ENCODE measurements around the gene SPAG4.

SPAG4 gene

DNA sequence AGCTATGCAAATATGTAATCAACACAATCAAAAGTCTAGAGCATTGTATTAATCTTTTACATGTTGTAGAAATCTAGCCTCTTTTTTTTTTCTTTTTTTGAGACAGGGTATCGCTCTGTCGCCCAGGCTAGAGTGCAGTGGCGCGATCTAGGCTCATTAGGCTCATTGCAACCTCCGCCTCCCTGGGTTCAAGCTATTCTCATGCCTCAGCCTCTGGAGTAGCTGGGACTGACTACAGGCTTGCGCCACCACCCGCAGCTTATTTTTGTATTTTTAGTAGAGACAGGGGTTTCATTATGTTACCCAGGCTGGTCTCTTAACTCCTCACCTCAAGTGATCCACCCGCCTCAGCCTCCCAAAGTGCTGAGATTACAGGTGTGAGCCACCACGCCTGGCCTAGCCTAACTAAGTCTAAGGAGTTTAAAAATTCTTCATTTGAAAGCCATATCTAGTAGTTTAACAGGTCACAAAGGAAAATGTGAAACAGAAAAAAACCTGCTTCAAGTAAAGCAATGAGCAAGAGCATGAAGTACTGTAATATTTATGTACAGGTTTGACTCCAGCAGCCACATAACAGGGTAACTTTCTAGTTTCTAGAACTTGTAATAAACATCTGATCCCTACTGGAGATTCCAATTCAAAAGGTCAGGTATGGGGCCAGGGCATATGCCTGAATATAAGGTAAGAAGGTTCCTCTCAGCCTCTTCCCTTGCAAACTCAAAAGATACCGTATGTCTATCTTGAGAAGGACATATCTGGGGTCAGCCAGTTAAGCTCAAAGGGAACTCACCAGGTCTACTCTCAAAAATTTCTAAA lies 44.7 kb downstream of the SPAG4 start:
- Histone ChIP-seq H3K4me2 (ENCODE audit: low read length) (no peak overlapping the region), H3K79me1 (ENCODE audit: low read length) (peaks cover 11% of the 10 kb centered on the region), H4K12ac (ENCODE audit: low read depth, low read length) (no peak overlapping the region), H2AFZ (ENCODE audit: insufficient read depth, low read length, poor library complexity) (no peak overlapping the region), H2AK5ac (ENCODE audit: low read length) (no peak overlapping the region), H2BK12ac (ENCODE audit: low read length) (no peak overlapping the region), H3K9ac (ENCODE audit: low read length) (no peak overlapping the region), H4K8ac (ENCODE audit: low read depth, low read length) (no peak overlapping the region), H3K36me3 (ENCODE audit: control insufficient read depth in 1 of 2, insufficient read depth in 2 of 2, low read length in 2 of 2) (peaks cover 3 to 5% of the 10 kb centered on the region in 2 experiments), H3K9me3 (ENCODE audit: insufficient read depth, low read depth, low read length) (no peaks in the 10 kb centered on the region), H3K23ac (ENCODE audit: low read length) (no peak overlapping the region), H3K4me3 (ENCODE audit: low read depth, low read length) (no peak overlapping the region), H3K79me2 (ENCODE audit: control insufficient read depth, insufficient read depth, low read length, poor library complexity) (peaks cover 23% of the 10 kb centered on the region), H3K14ac (ENCODE audit: low read length) (no peak overlapping the region), H4K91ac (ENCODE audit: low read depth, low read length) (no peak overlapping the region), H2BK120ac (ENCODE audit: insufficient read depth, low read length, poor library complexity) (no peak overlapping the region), H3K27me3 (ENCODE audit: insufficient read depth, low read length) (no peaks in the 10 kb centered on the region), H3K4ac (ENCODE audit: low read depth, low read length) (peak overlapping the region; percentile 97), H2BK5ac (ENCODE audit: low read depth, low read length, poor library complexity) (no peak overlapping the region), H3K27ac (ENCODE audit: low read depth, low read length) (no peak overlapping the region), H3K18ac (ENCODE audit: low read length) (no peak overlapping the region), H3K4me1 (ENCODE audit: control insufficient read depth in 1 of 2, insufficient read depth in 2 of 2, low read length in 2 of 2) (peaks cover 4 to 5% of the 10 kb centered on the region in 2 experiments)
- DNase-seq, result peak; percentile 50 to 54
- no CpG with 5 or more reads among the region's 10 CpGs for WGBS (ENCODE audit: extremely low coverage, insufficient coverage, insufficient read length)

GRCh38 chr20:35661053-35661452 lies 45.4 kb downstream of the SPAG4 start:
- Histone ChIP-seq H3K14ac (ENCODE audit: low read length) (no peak overlapping the region), H3K79me2 (ENCODE audit: control insufficient read depth, insufficient read depth, low read length, poor library complexity) (peaks cover 23% of the 10 kb centered on the region), H3K27ac (ENCODE audit: low read depth, low read length) (no peak overlapping the region), H3K23ac (ENCODE audit: low read length) (no peak overlapping the region), H2BK5ac (ENCODE audit: low read depth, low read length, poor library complexity) (no peak overlapping the region), H3K4ac (ENCODE audit: low read depth, low read length) (no peak overlapping the region), H3K9me3 (ENCODE audit: insufficient read depth, low read depth, low read length) (no peaks in the 10 kb centered on the region), H3K18ac (ENCODE audit: low read length) (no peak overlapping the region), H2BK12ac (ENCODE audit: low read length) (no peak overlapping the region), H3K4me3 (ENCODE audit: low read depth, low read length) (no peak overlapping the region), H3K36me3 (ENCODE audit: control insufficient read depth in 1 of 2, insufficient read depth in 2 of 2, low read length in 2 of 2) (peaks cover 3 to 5% of the 10 kb centered on the region in 2 experiments), H3K4me1 (ENCODE audit: control insufficient read depth in 1 of 2, insufficient read depth in 2 of 2, low read length in 2 of 2) (peaks cover 4 to 5% of the 10 kb centered on the region in 2 experiments), H2AFZ (ENCODE audit: insufficient read depth, low read length, poor library complexity) (no peak overlapping the region), H3K27me3 (ENCODE audit: insufficient read depth, low read length) (no peaks in the 10 kb centered on the region), H3K9ac (ENCODE audit: low read length) (no peak overlapping the region), H2BK120ac (ENCODE audit: insufficient read depth, low read length, poor library complexity) (no peak overlapping the region), H3K4me2 (ENCODE audit: low read length) (peak overlapping the region; percentile 27), H4K8ac (ENCODE audit: low read depth, low read length) (no peak overlapping the region), H2AK5ac (ENCODE audit: low read length) (no peak overlapping the region), H4K91ac (ENCODE audit: low read depth, low read length) (no peak overlapping the region), H3K79me1 (ENCODE audit: low read length) (peaks cover 11% of the 10 kb centered on the region), H4K12ac (ENCODE audit: low read depth, low read length) (no peak overlapping the region)
- DNase-seq, result peak in 1 of 2 donors; percentile 82
- no CpG with 5 or more reads among the region's 2 CpGs for WGBS (ENCODE audit: extremely low coverage, insufficient coverage, insufficient read length)

DNA sequence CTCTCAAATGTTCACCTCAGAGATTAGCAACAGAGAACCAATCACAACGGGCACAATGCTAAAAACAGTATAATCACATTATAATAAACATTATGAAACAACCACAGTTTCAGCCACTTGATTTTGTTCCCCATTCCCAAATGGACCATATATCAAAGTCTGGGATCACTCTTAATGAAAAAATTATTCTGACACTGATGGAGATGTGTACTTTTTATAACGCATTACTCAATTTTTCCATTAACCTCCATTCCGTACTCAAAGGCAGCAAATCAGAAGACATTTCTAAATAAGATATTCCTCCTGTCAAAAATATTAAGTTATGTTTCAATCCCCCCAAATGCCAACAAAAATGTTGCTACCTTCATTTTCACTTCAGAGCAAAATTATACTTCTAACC lies 46.3 kb downstream of the SPAG4 start:
- no CpG with 5 or more reads among the region's 3 CpGs for WGBS (ENCODE audit: extremely low coverage, insufficient coverage, insufficient read length)
- Histone ChIP-seq H3K79me2 (ENCODE audit: control insufficient read depth, insufficient read depth, low read length, poor library complexity) (peaks cover 23% of the 10 kb centered on the region), H2AFZ (ENCODE audit: insufficient read depth, low read length, poor library complexity) (no peak overlapping the region), H4K12ac (ENCODE audit: low read depth, low read length) (no peak overlapping the region), H3K9me3 (ENCODE audit: insufficient read depth, low read depth, low read length) (no peaks in the 10 kb centered on the region), H3K23ac (ENCODE audit: low read length) (no peak overlapping the region), H3K4ac (ENCODE audit: low read depth, low read length) (no peak overlapping the region), H2BK120ac (ENCODE audit: insufficient read depth, low read length, poor library complexity) (no peak overlapping the region), H2BK5ac (ENCODE audit: low read depth, low read length, poor library complexity) (no peak overlapping the region), H3K79me1 (ENCODE audit: low read length) (peaks cover 11% of the 10 kb centered on the region), H3K9ac (ENCODE audit: low read length) (no peak overlapping the region), H3K18ac (ENCODE audit: low read length) (no peak overlapping the region), H3K27ac (ENCODE audit: low read depth, low read length) (no peak overlapping the region), H3K27me3 (ENCODE audit: insufficient read depth, low read length) (no peaks in the 10 kb centered on the region), H4K8ac (ENCODE audit: low read depth, low read length) (no peak overlapping the region), H3K4me2 (ENCODE audit: low read length) (no peak overlapping the region), H3K4me1 (ENCODE audit: control insufficient read depth in 1 of 2, insufficient read depth in 2 of 2, low read length in 2 of 2) (peaks cover 4 to 5% of the 10 kb centered on the region in 2 experiments), H3K14ac (ENCODE audit: low read length) (no peak overlapping the region), H3K4me3 (ENCODE audit: low read depth, low read length) (no peak overlapping the region), H4K91ac (ENCODE audit: low read depth, low read length) (no peak overlapping the region), H3K36me3 (ENCODE audit: control insufficient read depth in 1 of 2, insufficient read depth in 2 of 2, low read length in 2 of 2) (peaks cover 0 to 2% of the 10 kb centered on the region in 2 experiments), H2BK12ac (ENCODE audit: low read length) (no peak overlapping the region), H2AK5ac (ENCODE audit: low read length) (no peak overlapping the region)
- no peak for DNase-seq

GRCh38 chr20:35662551-35662950 lies 46.9 kb downstream of the SPAG4 start:
- no peak overlapping the region for H2AFZ ChIP-seq (ENCODE audit: insufficient read depth, low read length, poor library complexity)
- H3K27me3 ChIP-seq (ENCODE audit: insufficient read depth, low read length), result no peaks in the 10 kb centered on the region

More at GRCh38 chr20:35662551-35662950, 46.9 kb downstream of the SPAG4 start:
- H3K18ac ChIP-seq (ENCODE audit: low read length), result no peak overlapping the region
- no peak overlapping the region for H2BK12ac ChIP-seq (ENCODE audit: low read length)
- no peak overlapping the region for H3K27ac ChIP-seq (ENCODE audit: low read depth, low read length)
- no peak overlapping the region for H2BK5ac ChIP-seq (ENCODE audit: low read depth, low read length, poor library complexity)
- H2AK5ac ChIP-seq (ENCODE audit: low read length), result no peak overlapping the region
- H3K4me2 ChIP-seq (ENCODE audit: low read length), result peak overlapping the region; percentile 53
- WGBS (ENCODE audit: extremely low coverage, insufficient coverage, insufficient read length), result no CpG with 5 or more reads among the region's 2 CpGs
- DNase-seq, result no peak
- no peak overlapping the region for H3K23ac ChIP-seq (ENCODE audit: low read length)
- peak overlapping the region; percentile 77 for H3K4ac ChIP-seq (ENCODE audit: low read depth, low read length)
- H3K79me2 ChIP-seq (ENCODE audit: control insufficient read depth, insufficient read depth, low read length, poor library complexity), result peaks cover 23% of the 10 kb centered on the region
- H4K12ac ChIP-seq (ENCODE audit: low read depth, low read length), result no peak overlapping the region
- H3K14ac ChIP-seq (ENCODE audit: low read length), result no peak overlapping the region
- no peak overlapping the region for H3K9ac ChIP-seq (ENCODE audit: low read length)
- H2BK120ac ChIP-seq (ENCODE audit: insufficient read depth, low read length, poor library complexity), result no peak overlapping the region
- H4K8ac ChIP-seq (ENCODE audit: low read depth, low read length), result no peak overlapping the region
- peaks cover 0 to 2% of the 10 kb centered on the region in 2 experiments for H3K36me3 ChIP-seq (ENCODE audit: control insufficient read depth in 1 of 2, insufficient read depth in 2 of 2, low read length in 2 of 2)
- H3K9me3 ChIP-seq (ENCODE audit: insufficient read depth, low read depth, low read length), result no peaks in the 10 kb centered on the region
- no peak overlapping the region for H3K4me3 ChIP-seq (ENCODE audit: low read depth, low read length)
- peaks cover 4 to 5% of the 10 kb centered on the region in 2 experiments for H3K4me1 ChIP-seq (ENCODE audit: control insufficient read depth in 1 of 2, insufficient read depth in 2 of 2, low read length in 2 of 2)
- H4K91ac ChIP-seq (ENCODE audit: low read depth, low read length), result no peak overlapping the region
- peaks cover 11% of the 10 kb centered on the region for H3K79me1 ChIP-seq (ENCODE audit: low read length)
